Measurements from ENCODE around the gene SLC12A3.

The SLC12A3 gene

DNA sequence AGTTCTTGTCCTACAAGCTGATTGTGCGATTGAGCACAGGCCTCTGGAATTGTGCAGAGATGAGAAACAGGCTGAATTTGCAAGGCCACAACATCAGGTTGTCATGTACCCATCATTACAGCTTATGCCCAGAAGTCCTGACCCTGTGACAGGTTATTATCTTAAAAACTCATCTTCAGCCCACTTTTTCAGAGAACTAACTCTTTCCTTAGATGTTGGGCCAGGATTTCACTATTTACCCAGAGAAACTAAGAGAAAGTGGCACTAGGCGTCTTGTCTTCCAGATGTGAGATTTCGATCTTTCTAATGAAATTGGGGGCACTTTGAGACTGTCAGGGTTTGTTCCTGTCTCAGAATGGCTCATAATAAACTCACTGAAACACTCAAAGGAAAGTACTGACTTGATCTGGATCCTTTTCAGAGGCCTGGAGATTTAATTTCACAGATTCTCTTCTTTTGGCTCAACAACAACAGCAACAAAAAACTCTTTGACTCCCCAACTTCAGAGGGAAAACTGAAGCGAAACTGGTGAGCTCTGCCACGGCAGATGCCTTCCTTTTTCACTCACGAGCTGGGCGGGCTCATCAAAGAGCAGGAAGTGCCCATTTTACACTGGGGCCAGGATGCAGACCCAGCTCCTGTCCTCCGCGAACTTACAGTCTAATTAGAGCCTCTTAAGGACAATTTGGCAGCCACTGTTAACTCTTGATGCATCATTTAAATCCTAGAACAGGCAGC is 17.7 kb upstream of the SLC12A3 start:
- in situ Hi-C loops (cut with MboI; ENCODE audit: low sequenced_read_pairs): no loop called here

DNA sequence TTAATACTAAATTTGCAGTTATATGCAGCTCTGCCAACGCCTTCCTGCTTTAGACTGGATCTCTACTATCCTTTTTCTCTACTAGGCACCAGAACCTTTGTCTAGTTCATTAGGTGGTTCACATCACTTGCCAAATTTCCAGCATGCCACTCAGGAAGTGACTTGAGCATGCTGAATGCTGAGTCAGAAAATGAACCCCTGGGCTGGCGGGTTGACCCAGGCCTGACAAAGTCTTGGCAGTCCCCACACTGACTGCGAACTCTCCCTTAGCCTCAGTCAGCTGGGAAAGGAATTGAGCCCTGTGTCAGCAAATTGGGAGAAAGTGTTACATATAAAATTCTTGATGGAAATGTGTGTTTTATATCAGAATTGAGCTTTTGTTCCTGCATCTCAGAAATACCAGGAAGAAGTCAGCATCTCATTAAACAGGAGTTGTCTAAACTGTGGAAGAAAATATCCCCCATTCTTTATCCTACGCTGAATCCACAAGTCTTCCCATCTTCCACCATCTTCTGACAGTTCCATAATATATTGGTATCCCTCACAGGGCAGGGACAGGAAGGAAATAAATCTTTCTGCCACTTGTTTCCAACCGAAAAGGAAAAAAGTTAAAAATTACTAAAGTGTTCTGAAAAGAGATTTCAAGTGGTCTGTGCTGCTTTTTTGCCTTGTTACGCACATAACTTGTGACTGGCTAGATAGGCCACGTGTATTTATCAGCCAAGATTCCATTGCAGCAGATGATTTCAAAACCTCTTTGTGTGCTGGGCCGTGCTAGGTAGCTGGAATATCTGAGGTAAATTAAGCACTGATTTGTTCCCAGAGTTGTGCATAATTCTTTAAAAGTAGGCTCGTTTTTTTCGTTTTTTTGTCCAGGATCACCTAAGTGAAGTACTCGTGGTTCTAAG is 16.7 kb upstream of the SLC12A3 start:
- in situ Hi-C loops (cut with MboI; ENCODE audit: low sequenced_read_pairs): no loop called here

DNA sequence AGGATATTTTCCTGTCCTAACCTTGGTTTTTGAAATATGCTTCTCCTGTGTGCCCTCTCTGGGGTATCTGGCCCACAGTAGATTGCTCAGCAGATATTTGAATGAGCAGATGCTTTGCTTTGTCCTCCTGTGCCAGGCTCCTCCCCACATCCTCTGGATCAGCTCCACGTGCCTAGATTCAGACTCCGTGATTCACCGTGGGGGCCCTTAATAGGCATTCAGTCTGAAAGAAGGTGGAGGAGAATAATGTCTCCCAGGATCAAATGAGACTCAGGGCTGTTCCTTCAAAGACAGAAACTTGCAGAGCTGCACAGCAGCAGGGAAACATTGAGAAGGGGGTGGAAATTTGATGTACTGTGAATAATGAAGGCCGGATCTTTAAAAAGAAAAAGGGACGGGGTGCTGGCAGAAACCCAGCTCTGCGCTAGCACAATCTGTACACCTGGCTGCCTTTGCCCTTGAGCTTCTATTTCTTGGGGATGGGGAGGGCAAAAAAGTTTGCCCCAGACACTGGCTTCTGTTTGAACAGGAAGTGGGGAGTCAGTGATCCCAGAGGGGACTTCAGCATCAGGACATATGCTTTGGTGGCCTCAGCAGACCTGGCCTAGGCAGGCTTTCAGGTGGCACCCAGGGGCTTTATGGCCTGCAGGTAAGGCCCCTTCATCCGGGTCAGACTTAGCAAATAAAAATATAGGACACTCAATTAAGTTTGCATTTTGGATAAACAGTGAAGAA is 15.9 kb upstream of the SLC12A3 start:
- in situ Hi-C loops (cut with MboI; ENCODE audit: low sequenced_read_pairs): no loop called here

DNA sequence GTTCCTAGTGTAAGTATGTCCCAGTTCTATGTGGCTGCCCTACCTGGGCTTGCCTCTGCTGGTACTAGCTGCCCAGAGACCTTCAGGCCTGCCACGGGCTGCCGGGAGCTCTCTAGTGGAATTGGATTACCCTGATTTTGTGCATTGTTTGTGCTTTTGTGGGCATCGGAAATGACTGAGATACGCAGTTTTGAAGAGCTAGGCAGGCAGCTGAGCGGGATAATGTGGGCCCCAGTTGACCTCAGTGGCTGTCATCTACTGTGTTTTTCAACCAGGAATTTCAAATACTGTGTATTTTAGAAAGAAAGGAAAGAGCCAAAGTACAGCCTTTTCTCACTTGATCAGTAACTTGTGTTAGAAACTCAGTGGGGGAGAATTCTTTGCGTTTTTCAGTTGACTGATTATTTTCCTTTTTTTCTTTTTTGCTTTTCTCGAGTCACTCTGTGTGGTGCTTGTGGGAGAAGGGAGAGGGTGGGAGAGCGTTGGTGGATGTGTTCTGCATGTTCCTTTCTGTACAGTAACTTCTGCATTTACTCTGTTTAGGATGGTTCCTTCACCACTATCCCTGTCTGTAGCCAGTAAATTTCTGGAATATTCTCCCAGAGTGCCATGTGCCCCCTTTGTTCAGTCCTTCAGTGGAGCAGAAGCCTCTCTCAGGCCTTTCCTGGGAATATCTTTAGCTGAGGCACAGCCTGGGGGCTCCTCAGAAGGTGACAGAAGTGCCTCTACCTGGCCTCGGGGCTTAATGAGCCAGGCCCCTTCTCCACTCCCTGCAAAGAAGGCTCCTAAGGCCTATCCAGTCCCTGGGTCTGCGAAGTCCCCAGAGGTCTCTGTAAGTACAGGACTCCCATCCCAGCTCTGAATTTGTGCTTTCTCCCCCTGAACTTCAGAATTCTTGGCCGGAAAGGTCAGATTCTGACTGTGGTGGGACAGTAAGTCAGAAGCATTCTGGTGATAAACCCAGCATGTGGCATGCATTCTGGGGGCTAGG is 15.0 kb upstream of the SLC12A3 start:
- in situ Hi-C loops (cut with MboI; ENCODE audit: low sequenced_read_pairs): no loop called here

DNA sequence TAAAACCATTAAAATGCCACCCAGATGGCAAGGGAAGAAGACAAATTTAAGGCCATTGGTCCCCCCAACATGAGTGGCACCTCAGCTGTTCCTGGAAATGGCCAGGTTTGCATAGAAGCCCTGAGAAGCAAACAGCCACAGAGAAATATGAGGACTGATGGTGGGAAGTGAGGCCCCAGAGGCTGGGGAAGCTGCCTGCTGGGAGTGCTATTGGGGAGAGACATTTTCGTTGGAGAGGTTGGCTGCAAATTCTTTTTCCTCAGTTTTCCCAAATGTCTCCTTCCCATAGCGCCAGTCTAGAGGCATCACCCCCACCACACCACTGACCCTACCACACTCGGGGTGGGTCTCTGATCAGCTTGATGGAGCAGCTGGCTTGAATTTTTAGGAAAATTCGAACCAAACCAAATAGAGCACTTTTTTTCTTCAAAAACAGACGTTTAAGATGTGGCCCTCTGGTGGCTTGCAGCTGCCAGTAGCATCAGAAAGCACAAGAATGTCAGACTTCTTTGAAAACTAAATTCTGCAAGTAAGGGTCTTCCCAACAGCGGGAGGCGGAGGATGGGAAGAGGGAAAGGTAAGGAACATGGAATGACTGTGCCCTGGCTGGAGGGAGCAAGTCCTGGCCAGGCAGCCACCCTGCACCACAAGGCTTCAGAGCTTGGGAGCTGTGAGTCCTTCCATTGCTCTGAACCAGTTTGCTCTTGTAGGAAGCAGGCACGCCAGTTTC is 13.2 kb upstream of the SLC12A3 start:
- in situ Hi-C loops (cut with MboI; ENCODE audit: low sequenced_read_pairs): no loop called here

DNA sequence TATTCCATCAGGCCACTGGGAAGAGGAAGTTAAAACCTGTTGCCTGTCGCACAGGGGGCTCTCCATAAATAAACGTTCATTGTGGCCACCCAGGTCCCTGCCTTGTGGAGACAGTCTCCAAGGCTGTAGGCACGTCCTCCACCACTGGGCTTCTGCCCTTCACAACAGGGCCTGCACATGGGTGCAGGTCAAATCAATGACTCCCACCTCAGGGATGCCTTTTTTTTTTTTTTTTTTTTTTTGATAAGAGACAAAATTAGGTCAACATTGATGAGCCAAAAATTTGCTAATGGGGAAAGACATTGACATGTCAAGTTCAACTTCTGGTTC is 12.6 kb upstream of the SLC12A3 start:
- in situ Hi-C loops (cut with MboI; ENCODE audit: low sequenced_read_pairs): no loop called here

DNA sequence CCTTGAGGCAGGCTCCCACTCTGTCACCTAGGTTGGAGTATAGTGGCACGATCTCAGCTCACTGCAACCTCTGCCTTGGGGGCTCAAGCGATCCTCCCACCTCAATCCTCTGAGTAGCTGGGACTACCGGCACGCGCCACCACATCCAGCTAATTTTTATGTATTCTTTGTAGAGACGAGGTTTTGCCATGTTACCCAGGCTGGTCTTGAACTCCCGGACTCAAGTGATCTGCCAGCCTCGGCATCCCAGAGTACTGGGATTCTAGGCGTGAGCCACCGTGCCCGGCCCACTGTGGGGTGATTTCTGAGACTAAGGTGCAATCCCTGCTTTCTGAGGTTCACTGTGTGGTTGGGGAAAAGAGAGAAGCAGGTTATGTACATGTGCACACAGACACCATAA is 12.0 kb upstream of the SLC12A3 start:
- in situ Hi-C loops (cut with MboI; ENCODE audit: low sequenced_read_pairs): no loop called here

DNA sequence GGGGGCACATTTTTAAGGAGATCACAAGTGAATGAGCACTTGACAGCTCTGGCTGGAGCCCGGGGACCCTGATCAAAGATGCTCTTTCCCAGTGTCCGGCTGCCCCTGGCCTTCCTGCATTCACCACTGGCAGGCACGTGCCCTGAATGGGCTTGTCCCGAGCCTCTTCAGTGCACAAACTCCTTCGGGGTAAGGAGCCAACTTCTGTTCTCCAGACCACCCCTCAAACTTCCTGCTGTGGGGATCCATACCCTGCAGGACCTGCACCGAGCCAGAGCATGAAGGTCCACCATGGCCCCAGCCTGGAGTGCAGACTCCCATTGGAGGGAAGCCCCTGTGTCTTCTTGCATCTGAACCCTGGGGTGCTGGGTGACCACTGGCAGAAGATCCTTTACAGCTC is 9.8 kb upstream of the SLC12A3 start:
- in situ Hi-C loops (cut with MboI; ENCODE audit: low sequenced_read_pairs): no loop called here

DNA sequence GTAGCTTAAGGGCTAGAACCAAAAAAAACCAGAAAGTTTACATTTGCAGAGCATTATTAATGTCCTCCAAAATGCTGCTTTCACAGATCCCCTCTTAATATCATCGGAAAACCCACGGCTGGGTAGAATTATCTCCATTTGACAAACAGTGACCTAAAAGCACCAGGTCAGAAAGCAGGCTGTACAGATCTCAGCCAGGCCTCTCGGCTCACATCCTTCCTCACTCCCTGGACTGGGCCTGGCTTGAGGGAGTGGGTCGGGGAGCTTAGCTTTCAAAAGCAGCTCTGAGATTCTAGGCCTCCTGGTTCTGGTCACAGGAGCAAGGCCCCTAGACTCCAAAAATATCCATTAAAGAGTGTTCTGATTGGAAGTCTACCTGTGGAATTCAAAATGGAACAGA is 9.1 kb upstream of the SLC12A3 start:
- in situ Hi-C loops (cut with MboI; ENCODE audit: low sequenced_read_pairs): no loop called here

DNA sequence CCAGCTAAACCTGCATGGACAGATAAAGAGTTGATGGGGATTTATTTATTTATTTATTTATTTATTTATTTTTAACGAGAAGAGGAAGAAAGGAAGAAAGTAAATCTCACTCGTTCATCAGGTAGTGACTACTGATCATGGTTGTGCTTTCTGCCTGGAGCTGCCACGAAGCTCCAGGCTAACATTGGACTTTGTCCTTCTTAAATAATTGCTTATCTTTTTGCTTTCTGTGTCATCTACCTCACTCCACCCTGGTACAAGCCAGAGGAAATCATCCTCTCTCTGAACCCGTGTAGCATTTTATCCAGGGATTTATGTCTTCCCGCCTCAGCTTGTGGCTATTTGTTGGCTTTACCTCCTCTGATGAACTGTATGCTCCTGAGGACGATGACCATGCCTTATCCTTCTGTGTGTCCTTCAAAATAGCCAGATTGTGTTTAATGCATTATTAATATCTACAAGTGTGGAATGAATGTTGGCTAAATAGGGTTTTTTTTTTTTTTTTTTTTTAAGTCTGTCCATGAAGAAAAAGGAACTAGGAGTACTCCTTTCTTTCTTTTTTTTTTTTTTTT is 8.0 kb upstream of the SLC12A3 start:
- in situ Hi-C loops (cut with MboI; ENCODE audit: low sequenced_read_pairs): no loop called here

DNA sequence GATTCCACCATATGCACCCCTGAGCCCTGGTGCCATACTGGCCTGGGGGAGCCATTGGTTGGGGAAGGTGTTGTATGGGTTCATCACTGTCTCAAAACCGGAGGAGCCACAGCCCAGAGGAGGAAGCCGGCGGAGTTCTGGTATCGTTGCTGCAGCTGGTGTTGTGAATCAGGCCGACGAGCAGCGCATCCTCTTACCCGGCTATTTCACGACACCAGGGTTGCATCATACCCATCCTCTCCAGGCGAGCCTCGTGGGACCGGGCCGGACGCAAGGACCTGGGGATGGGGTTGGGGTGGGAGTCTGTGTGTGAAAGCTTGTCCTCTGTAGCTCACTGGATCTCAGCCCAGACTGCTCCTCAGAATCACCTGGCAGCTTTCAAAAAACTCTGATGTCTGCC is 6.6 kb upstream of the SLC12A3 start:
- in situ Hi-C loops (cut with MboI; ENCODE audit: low sequenced_read_pairs): no loop called here

DNA sequence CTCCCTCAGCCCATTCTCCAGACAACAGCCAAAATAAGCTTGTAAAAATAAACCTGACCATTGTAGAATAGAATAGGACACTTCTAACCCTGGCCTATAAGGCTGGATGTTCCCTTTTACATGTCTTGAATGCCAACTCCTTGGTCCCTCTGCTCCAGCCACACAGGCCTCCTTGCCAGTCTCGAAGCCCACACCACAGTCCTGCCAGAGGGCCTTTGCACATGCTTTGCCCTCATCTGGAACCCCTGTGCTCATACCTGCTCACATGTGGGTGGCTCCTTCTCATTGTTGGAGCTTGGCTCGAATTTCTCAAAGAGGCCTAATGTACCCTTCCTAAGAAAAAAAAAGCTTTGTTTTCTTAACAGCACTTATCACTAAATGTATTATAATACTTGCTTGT is 5.4 kb upstream of the SLC12A3 start:
- in situ Hi-C loops (cut with MboI; ENCODE audit: low sequenced_read_pairs): no loop called here

DNA sequence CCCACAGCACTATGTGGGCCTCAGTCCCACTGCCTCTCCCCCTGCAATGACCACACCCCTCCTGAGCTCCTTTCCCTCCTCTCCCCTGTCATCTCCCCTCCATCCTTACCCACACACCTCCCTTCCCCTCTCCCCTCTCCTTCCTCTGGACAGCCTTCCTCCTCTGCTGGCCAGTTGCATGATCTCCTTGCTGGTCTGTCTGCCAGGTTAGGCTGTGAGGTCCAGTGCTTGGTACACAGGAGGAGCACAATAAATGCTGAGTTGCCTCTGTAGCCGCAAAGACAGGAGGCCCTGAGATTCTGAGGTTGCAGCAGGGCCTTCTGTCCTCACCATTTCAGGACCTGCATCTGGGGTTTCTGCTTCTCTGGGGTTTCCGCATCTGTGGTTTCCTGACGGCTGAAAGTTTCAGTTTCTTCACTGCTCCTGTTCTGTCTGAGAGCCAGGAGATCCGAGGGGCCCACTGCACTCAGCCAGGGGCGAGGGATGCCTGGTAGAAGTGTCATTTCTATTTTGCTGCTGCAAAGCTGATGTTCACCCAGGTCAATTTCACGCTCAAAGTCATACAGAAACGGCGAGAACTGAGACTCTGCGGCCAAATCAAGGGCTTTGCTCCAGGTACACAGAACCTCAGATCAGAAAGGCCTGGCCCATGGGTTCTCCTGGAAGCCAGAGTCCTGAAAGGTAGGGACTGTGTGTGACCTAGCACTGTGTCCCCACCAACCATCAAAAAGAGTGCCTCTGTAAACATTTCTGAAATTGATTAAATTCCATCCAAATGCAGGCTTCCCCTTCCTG is 4.6 kb upstream of the SLC12A3 start:
- in situ Hi-C loops (cut with MboI; ENCODE audit: low sequenced_read_pairs): no loop called here

DNA sequence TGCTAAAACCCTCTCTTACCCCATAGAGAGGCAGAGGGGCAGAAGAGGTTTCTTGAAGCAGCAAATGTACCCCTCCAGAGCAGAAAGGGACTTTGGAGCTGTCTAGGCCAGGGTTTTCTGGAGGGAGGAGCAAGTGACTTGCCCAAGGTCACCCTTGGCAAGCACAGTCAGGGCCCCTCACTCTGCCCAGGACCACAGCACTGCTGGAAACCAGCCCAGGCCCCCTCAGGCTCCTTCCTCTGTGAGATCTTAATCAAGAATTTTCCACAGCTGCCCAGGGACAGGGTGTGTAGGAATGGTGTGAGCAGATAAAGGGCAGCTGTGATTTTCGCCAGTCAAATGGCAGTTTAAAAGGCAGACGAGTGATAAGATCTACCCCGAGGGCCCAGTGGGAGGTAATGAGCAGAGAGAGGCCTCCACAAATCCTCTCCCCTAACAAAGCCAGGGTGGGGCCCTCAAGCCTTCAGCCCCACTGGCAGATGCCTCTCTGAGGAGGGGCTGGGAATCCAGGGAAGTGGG is 3.9 kb upstream of the SLC12A3 start:
- in situ Hi-C loops (cut with MboI; ENCODE audit: low sequenced_read_pairs): no loop called here

DNA sequence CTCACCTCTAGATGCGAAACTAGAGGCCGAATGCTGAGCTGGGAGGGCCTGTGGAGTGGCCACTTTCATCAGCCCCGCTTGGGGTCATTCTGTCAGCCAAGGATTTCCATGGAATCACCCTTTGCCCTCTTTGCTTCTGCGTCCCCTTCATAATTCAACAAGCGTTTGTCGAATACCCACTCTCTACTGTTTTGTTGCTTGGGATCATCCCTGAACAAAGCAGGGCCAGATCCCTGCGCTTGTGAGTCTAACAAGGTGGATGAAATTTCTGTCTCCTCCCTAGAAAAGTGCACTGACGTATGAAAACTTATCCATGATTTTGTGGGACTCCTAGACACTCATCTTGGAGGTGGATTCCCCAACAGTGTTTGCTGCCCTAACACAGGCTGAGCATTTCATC is 3.3 kb upstream of the SLC12A3 start:
- in situ Hi-C loops (cut with MboI; ENCODE audit: low sequenced_read_pairs): no loop called here

DNA sequence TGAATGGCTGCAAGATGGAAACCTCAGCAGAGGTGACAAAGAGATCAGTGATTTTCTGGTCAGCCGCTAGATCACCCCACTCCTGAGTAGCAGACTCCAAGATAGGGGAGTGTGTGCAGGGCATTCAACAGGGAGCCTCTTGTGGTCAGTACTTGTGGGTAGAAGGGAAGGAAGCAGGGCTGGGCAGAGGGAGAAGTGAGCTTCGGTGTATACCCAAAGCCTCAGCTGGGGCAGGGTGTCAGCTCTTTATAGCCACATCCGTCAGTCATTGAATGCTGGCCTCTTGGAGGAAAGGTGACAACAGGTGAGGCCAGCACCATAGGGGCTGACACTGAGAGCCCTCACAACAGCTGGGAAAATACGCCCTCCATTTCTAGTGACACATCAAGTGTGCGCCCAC is 2.2 kb upstream of the SLC12A3 start:
- in situ Hi-C loops (cut with MboI; ENCODE audit: low sequenced_read_pairs): no loop called here

DNA sequence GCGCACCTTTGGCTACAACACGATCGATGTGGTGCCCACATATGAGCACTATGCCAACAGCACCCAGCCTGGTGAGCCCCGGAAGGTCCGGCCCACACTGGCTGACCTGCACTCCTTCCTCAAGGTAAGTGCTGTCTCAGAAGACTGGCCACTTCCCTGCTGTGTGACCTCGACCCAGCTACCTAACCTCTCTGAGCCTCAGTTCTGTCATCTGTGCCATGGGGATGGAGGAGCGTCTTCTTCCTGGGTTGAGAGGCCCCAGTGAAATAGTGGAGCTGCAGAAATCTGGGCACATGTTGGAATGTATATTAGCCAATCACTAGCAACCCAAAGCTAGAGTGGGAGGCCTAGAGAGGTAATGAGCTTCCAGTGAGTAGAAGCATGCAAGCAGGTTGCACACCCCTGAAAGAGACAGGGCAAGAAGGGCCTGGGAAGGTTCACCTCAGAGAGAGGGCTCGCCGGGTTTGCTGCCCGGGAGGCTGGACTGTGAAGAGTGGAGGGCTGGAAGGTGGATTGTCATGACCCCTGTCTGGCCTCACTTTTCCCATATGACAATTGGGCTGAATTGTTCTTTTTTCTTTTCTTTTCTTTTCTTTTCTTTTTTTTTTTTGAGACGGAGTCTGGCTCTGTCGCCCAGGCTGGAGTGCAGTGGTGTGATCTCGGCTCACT is 521 bp downstream of the SLC12A3 start:
- in situ Hi-C loops (cut with MboI; ENCODE audit: low sequenced_read_pairs): no loop called here
